GM12891 (cell line): ENCODE results near the gene IPO9.

Source experiments
- PAX5 ChIP-seq: IDR thresholded peaks from 2 replicates; pipeline ENCODE4 v1.6.1; 2011; ENCODE audit warnings: low read length, moderate library complexity, mild to moderate bottlenecking; ENCODE audit not compliant: insufficient read depth, severe bottlenecking
- POLR2A ChIP-seq: IDR thresholded peaks from 2 replicates; pipeline ENCODE4 v1.6.1; 2011; ENCODE audit warnings: low read depth, low read length, control low read depth
- POLR2AphosphoS5 ChIP-seq: IDR thresholded peaks from 2 replicates; pipeline ENCODE4 v1.6.1; 2011; ENCODE audit warnings: low read depth, low read length, control low read depth
- POU2F2 ChIP-seq: IDR thresholded peaks from 2 replicates; pipeline ENCODE4 v1.6.1; 2011; ENCODE audit warnings: low read depth, mild to moderate bottlenecking, control low read depth, low read length, moderate library complexity
- TAF1 ChIP-seq: IDR thresholded peaks from 2 replicates; pipeline ENCODE4 v1.6.1; 2011; ENCODE audit warnings: low read depth, low read length, control low read depth

GRCh38 chr1:201809876-201810275, 19.1 kb upstream of the IPO9 start:
- TF ChIP-seq POLR2AphosphoS5 (no peak), POLR2A (no peak), TAF1 (no peak), POU2F2 (no peak), PAX5 (no peak)
